CD4-positive, alpha-beta T cell (primary cell): ENCODE data around the gene HTATSF1. TPM values are rescaled to one million over a fixed set of nuclear protein-coding genes. Genes with fewer than 3 reads are reported as not detected.

ENCODE experiments used
- ATAC-seq: fragments of 200-7000 bp; cut with Tn5 transposase; one replicate; pipeline ENCODE4 v1.10.0; 2022; ENCODE audit warnings: mild to moderate bottlenecking; ENCODE audit not compliant: poor library complexity
- CTCF ChIA-PET: fragments of 350-600 bp; sonication (Branson Sonifier 250); formaldehyde crosslinking; loops from one replicate; lab custom pipeline; 2021; ENCODE audit warnings: antibody characterized with exemption, inconsistent platforms; lab: Charles Lee
- POLR2A ChIA-PET: fragments of 350-600 bp; sonication (Branson Sonifier 250); formaldehyde crosslinking; loops from one replicate; lab custom pipeline; 2021; ENCODE audit warnings: antibody characterized with exemption, inconsistent platforms; lab: Charles Lee
- DNase-seq, 14 experiments: peaks; one replicate each; pipeline ENCODE4 v3.0.0-alpha.2; 2013 to 2020; ENCODE audit warnings: mixed read lengths in 2 of 14
- H3K27ac ChIP-seq, 2 donors: one replicate each; pipeline versions ENCODE4 v1.5.1 to v1.7.0; 2013; ENCODE audit warnings: low read length in 2 of 2, low read depth in 1 of 2, mild to moderate bottlenecking in 1 of 2
- H3K27me3 ChIP-seq, 2 experiments: 1 replicate in 1 of 2; 2 replicates in 1 of 2; pipeline versions ENCODE4 v1.6.1 to v1.7.0; 2013; ENCODE audit warnings: low read length in 2 of 2, control low read depth in 1 of 2, mild to moderate bottlenecking in 1 of 2, moderate library complexity in 1 of 2; ENCODE audit not compliant: insufficient read depth in 2 of 2, control insufficient read depth in 1 of 2
- H3K36me3 ChIP-seq: one replicate; pipeline ENCODE4 v1.6.1; 2013; ENCODE audit warnings: low read length, control low read depth; ENCODE audit not compliant: insufficient read depth
- H3K4me1 ChIP-seq: one replicate; pipeline ENCODE4 v1.6.1; 2013; ENCODE audit warnings: low read length, control low read depth; ENCODE audit not compliant: insufficient read depth
- H3K4me3 ChIP-seq: one replicate; pipeline ENCODE4 v1.5.1; 2013; ENCODE audit warnings: mild to moderate bottlenecking, low read length, moderate library complexity
- H3K9me3 ChIP-seq, 2 experiments: 1 replicate in 1 of 2; 2 replicates in 1 of 2; pipeline versions ENCODE4 v1.6.1 to v1.7.0; 2013; ENCODE audit warnings: low read length in 2 of 2, mild to moderate bottlenecking in 2 of 2, control low read depth in 1 of 2, moderate library complexity in 1 of 2; ENCODE audit not compliant: control insufficient read depth in 1 of 2, insufficient read depth in 1 of 2
- H3K27ac Mint-ChIP-seq: one replicate; pipeline ENCODE4 v1.8.0; 2020; ENCODE audit warnings: mixed read lengths
- H3K27me3 Mint-ChIP-seq: one replicate; pipeline ENCODE4 v1.8.0; 2021; ENCODE audit warnings: mixed read lengths
- H3K36me3 Mint-ChIP-seq: one replicate; pipeline ENCODE4 v1.8.0; 2021; ENCODE audit warnings: low read depth, mixed read lengths
- H3K4me1 Mint-ChIP-seq: one replicate; pipeline ENCODE4 v1.8.0; 2021; ENCODE audit warnings: low read depth, mixed read lengths
- H3K4me3 Mint-ChIP-seq: one replicate; pipeline ENCODE4 v1.8.0; 2020; ENCODE audit warnings: mild to moderate bottlenecking, mixed read lengths
- H3K9me3 Mint-ChIP-seq: one replicate; pipeline ENCODE4 v1.8.0; 2020; ENCODE audit warnings: mixed read lengths
- CTCF ChIP-seq: fragments of 200-600 bp; IDR thresholded peaks from one replicate; pipeline ENCODE4 v1.8.0; 2022; ENCODE audit warnings: antibody characterized with exemption, mild to moderate bottlenecking
- intact Hi-C, 2 experiments: fragments of 100-400 bp; cut with DNase I in 1 of 2; cut with micrococcal nuclease in 1 of 2; formaldehyde crosslinking; loops; one replicate each; pipeline versions ENCODE4 v1.15.1 to v1.9.0; 2023 to 2025; cut with DNase I, micrococcal nuclease
- total RNA-seq, 174 experiments: library from RNA in 2 of 174; stranded (reverse) in 2 of 174; gene quantifications; one replicate each; pipeline ENCODE4 v1.2.3 and lab custom pipeline; 2021 to 2026

The HTATSF1 gene
- total RNA-seq, 2 experiments from 2014 or later, result 28.3 to 31.1 TPM

GRCh38 chrX:136456133-136456532, 41.3 kb upstream of the HTATSF1 start:
- no peak overlapping the region for H3K27ac ChIP-seq
- no peaks in the 10 kb centered on the region for H3K4me1 ChIP-seq
- Mint-ChIP-seq H3K4me1 (no peaks in the 10 kb centered on the region), H3K27me3 (no peaks in the 10 kb centered on the region), H3K4me3 (no peak overlapping the region), H3K36me3 (no peaks in the 10 kb centered on the region), H3K9me3 (no peaks in the 10 kb centered on the region), H3K27ac (no peak overlapping the region)
- H3K36me3 ChIP-seq, result no peaks in the 10 kb centered on the region
- intact Hi-C loops, result no loop called here
- POLR2A ChIA-PET, result no interaction called here
- TF ChIP-seq CTCF, result no peak
- ATAC-seq, result no peak
- CTCF ChIA-PET, result interaction anchor here (0.6 kb wide), 1 partner anchor 35 kb away, joined by 3 read pairs; no protein-coding TSS in a partner anchor
- H3K4me3 ChIP-seq, result no peak overlapping the region
- no peaks in the 10 kb centered on the region for H3K27me3 ChIP-seq
- H3K9me3 ChIP-seq, result no peaks in the 10 kb centered on the region
- DNase-seq, result no peak

GRCh38 chrX:136457303-136457917, 40.0 kb upstream of the HTATSF1 start:
- Mint-ChIP-seq H3K4me1 (no peaks in the 10 kb centered on the region), H3K9me3 (no peaks in the 10 kb centered on the region), H3K27ac (no peak overlapping the region), H3K36me3 (no peaks in the 10 kb centered on the region), H3K4me3 (no peak overlapping the region), H3K27me3 (no peaks in the 10 kb centered on the region)
- H3K27me3 ChIP-seq, result no peaks in the 10 kb centered on the region
- DNase-seq (no peak), ATAC-seq (no peak)
- H3K27ac ChIP-seq, result no peak overlapping the region
- no peaks in the 10 kb centered on the region for H3K4me1 ChIP-seq
- ChIA-PET POLR2A (no interaction called here), CTCF (no interaction called here)
- no peaks in the 10 kb centered on the region for H3K9me3 ChIP-seq
- no peak for TF ChIP-seq CTCF
- no peaks in the 10 kb centered on the region for H3K36me3 ChIP-seq
- H3K4me3 ChIP-seq, result no peak overlapping the region
- intact Hi-C loops, result no loop called here

- H3K4me1 ChIP-seq, result no peaks in the 10 kb centered on the region
- no peak overlapping the region for H3K27ac Mint-ChIP-seq
- no peak for TF ChIP-seq CTCF
- ChIA-PET POLR2A (no interaction called here), CTCF (no interaction called here)
- no peaks in the 10 kb centered on the region for H3K9me3 Mint-ChIP-seq
- no peaks in the 10 kb centered on the region for H3K36me3 Mint-ChIP-seq
- intact Hi-C loops, result no loop called here
- H3K27me3 Mint-ChIP-seq, result no peaks in the 10 kb centered on the region
- H3K4me3 ChIP-seq, result no peak overlapping the region
- DNase-seq, result no peak
- H3K9me3 ChIP-seq, result no peaks in the 10 kb centered on the region
- no peaks in the 10 kb centered on the region for H3K4me1 Mint-ChIP-seq
- no peak overlapping the region for H3K27ac ChIP-seq
- no peaks in the 10 kb centered on the region for H3K36me3 ChIP-seq
- H3K27me3 ChIP-seq, result no peaks in the 10 kb centered on the region
- no peak overlapping the region for H3K4me3 Mint-ChIP-seq
- no peak for ATAC-seq
Measured at GRCh38 chrX:136464589-136464988, 32.8 kb upstream of the HTATSF1 start.
